Astrocyte of the hippocampus (primary cell): ENCODE results near the gene ZNF22.

Source experiments
- DNase-seq: peaks from one replicate; pipeline ENCODE4 v3.0.0; 2011; ENCODE audit warnings: low read depth, low spot score

ZNF22 gene

DNA sequence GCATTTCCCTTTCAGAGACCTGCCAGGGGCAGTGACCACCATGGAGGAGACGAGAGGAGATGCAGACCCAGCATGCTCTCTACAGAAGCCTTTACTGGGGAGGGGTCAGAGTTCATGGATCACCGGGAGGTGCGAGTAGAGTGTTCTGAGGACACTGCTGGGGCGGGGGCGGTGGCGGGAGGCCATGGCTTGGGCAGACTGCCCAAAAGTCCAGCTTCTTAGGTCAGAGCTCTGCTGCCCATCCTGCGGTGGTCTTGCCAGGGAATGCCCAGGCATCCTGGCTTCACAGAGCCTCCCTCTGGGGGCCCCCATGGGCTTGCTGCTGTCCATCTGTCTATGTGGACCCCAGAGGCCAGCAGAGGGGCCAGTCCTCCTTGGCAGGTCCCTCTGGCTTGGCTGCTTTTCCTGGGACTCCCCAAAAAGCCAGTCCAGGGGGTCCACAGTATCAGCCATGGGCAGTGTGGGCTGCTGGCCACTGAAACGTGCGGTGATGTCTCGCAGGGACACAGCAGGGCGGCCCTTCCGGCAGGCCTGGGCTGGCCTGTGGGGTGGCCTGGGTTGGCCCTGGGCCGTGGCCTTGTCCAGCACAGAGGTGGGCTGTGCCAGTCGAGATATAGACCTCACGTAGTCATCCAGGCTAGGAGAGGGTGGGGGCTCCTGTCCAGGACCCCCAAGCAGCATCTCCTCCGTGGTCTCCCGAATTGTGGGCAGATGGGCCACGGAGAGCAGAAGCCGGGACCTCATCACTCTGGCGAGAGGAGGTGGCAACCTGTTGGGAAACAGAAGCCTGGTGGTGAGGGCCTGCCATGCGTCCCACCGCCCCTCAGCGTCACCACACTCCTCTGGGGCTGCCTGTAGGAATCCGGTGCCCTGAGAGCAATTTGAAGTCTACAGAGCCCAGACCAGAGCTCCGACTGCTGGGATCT, 23.2 kb upstream of the ZNF22 start:
- no peak for DNase-seq

DNA sequence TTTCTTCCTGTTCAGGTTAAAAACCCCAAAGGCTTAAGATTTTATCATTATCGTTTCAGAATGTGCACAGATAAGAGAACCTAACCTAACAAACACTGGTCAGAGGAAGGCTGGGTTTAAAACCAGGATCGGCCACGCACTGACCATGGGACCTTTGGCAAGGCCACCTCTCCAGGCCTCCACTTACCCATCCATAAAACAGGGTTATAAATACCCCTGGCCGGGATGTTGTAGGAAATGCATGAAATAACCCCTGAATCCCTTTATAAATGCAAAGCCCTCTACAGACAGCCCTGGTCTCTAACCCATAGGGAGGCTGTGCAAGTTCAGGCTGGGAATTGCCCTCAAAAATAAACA, 22.5 kb upstream of the ZNF22 start:
- no peak for DNase-seq

DNA sequence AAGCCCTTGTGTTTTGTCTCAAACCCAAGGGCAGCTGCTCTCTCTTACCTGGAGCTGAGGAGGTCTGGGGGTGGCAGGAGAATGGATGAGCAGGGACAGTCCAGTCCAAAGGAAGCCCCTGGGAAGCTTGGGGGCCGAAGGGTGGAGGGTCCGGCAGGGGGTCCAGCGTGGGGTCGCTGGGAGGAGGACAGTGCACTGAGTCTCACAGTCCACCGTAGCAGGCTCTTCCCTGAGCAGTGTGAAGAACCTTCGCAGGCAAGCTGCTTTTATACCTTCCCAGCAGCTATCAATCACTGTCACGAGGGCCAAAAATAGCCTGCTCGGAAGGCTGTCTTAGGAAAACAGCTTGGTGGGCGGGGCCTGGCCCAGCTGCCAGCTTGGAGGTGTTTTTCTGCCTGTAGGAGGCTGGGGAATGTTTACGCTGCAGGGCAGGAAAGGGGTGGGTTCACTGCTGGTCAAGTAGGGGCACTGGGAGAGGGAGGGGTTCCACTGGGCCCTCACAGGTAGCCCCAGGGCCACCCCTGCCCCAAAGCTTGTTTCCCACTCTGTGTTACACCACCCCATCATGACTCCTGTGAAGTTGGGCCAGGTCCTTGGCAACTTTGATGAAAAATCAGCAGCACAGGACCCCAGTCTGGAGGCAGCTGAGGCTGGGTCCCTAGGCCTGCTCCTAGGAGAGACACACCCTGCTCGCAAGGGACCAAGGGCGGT, 22.0 kb upstream of the ZNF22 start, which contains the start of gene DEPP1:
Gene DEPP1 (minus strand): TSS at position 240 of the 711 bp plus-strand sequence. CDS start 779 bp downstream, outside the sequence.
- DNase-seq = peak; percentile 96

DNA sequence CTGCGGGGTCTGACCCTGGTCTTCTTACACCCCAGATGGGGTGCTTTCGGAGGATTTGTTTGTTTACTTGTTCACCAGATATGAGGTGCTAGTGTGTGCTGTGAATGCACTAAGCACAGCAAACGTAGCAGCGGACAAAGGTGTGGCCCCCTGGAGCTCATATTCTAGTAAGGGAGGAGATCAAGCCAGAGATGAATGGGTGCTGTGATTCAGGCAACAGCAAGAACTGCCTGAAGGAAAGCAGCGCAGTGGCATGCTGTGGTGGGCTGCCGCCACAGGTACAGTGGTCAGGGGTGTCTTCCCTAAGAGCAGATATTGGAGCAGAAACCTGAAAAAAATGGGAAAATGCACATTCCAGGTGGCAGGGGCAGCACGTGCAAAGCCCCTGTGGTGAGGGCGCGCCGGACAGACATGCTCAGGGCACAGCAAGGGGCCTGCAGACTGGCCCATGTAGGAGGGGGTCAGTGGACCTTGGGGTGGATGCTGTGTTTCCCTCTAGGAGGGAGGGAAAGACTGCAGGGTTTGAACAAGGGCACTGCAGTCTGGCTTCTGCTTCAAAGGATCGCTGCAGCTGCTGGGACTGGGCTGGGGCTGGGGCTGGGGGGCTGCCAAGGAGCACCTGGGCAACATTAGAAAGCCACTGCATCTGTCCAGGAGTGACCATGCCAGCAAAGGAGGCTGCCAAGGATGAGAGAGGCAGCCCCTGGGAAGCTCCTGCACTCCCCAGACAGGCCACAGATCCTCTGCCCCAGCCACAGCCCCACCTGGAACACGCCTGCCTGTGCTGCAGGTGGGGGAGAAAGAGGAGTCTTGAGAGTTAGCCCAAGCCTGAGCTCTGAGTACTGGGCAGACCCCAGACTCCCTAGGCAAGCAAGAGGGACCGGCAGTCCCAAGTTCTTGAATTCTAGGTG, 21.2 kb upstream of the ZNF22 start:
- no peak for DNase-seq

DNA sequence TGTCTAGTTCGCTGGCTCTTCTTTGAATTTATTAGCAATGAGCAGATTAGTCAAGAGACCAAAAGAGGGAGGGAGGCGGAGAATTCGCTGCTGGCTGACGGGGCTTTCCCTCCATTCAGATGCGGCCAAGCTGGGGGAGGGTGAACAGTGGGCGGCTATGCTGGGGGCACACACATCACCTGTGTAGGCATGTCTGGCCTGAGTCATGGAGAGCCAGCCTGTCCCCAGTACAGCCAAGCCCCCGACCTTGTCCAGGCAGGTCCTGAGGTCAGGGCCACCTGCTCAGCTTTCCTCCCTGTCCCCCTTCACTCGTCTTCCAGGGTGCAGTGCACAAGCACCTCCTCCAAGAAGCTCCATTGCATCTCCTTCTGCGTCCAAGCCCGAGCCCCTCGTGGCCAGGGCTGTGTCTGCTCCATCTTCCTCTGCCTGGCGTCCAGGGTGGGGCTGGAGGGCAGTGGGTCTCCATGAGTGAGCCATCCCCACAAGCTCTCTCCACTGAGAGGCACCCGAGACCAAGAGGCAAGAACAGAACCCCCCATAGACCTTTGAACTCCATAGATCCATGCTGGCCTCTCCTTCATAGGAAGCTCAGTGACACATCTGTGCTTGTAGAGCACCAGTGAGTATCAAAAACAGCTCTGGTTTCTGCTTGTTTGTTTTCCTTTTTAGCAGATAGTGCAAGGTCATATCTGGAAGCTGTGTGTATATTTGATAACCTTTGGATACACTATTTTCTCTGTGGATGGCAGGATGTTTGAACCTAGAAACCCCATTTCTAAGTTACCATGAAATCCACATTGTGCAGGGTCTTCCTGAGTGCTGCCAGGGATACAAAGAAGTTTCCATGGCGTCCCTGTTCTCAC, 20.2 kb upstream of the ZNF22 start:
- peak; percentile 32 for DNase-seq

DNA sequence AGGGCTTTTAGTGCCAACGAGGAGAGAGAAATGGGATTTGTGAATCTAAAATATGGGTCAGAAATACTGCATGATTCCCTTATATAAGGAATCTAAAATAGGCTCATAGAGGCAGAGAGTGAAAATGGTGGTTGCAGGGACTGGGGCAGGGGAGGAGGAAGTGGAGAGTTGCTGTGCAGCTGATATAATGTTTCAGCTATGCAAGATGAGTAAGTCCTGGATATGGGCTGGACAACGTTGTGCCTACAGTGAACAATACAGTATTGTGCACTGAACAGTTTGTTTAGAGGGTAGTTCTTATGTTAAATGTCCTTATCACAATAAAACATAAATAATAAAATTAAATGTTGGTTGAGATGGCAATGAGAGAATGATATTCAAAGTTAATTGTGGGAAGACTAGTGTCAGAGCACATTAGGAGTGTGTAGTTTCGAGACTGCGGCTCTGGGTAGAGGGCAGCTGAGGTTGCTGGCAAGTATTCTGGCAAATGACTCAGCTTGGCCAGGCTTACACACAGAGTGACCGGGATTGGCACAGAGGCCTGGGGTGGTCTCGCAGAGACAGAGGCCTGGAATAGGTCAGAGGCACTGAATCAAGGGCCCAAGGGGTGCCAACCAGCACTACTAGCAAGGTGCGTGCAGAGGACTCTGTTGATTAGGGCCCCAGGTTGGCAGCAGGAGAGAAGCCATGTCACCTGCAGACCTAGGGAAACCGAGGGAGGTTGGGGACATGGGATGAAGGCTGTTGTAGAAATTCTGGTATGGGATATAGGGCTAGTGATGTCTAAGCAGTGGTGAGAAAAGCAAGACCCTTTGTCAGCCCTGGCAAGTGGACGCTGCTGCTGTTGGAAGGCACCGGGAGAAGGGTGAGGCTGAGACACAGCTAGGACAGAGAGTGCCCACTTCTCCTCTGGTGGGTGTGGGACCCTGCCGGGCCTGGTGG, 19.3 kb upstream of the ZNF22 start:
- peak; percentile 89 for DNase-seq

DNA sequence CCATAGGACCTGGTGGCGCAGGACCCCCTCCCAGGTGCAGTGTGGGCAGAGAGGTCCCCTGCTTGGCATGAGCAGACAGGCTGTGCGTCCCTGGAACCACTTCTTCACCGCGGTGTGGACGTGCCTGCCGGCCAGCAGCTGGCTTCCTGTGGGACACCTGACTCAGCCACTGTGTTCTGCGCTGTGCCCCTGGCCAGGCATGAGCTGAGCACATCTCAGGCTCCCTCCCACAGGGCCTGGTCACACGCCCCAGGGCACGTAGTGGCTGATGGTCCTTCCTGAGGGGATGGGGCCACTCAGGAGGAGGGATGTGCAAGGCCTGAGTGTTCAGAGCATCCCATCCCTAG, 18.6 kb upstream of the ZNF22 start:
- peak; percentile 58 for DNase-seq

DNA sequence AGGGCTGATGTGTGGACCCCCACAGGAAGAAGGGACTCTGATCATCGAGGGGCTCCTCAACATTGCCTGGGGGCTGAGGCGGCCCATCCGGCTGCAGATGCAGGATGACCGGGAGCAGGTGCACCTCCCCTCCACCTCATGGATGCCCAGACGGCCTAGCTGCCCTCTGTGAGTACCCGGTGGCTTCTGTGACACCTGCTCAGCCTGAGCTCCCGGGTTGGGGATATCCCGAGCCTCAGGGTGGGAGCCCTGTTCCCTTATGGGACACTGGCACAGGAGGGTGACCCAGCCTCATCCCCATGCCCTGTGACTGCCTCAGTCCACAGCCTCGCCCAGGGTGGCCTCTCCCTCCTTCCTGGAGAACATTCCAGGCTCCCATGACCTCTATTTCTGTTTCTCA, 18.2 kb upstream of the ZNF22 start:
- no peak for DNase-seq

DNA sequence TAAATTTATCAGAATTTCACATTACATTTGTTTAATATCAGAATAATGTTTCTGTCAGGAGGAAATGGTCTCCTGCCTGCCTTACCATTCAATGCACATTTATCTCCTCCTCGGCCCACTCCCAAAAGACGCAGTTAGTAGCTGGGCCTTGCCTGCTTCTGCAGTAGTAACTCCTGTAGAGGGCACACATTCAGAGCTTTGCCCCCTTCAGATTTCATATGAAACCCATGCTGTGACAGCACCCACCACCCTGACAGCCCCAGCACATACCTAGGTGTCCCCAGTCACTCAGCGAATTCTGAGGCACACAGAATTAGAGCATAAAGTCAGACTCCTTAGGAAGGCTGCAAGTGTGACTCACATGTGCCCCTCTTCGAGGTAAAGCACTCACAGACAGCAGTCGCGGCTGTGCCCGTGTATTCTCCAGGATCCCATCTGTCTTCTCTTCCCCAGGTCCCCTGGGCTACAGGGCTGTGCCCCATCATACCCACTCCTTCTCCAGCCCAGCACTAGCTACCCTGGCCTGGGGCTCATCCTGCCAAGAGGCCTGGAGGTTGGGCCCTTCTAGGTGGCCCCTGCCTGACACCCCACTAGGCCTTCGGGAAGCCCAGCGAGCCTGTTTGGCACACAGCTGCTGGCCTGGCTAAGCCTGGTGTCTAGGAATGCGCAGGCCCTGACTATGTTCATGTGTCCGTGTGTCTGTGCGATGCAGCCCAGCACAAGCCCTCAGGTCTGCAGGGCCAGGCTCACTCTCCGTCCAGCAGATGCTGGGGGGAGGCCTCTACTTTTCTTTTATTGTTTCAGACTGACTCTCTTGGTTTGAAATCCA, 17.4 kb upstream of the ZNF22 start:
- DNase-seq = no peak

DNA sequence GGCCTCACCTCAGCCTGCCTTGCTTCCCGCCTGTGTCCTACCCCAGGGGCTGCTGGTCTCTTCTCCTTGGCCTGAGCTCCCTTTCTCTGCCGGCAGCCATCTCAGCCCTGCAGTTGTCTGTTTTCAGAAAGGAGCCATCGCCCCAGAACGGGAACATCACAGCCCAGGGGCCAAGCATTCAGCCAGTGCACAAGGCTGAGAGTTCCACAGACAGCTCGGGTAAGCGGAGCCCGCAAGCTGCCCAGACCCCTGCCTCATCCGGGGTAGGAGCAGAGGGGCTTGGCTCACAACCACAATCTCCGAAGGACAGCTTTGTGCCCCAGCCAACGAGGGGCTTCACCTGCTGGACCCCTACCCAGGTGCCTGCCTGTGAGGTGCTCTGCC, 16.8 kb upstream of the ZNF22 start:
- no peak for DNase-seq

DNA sequence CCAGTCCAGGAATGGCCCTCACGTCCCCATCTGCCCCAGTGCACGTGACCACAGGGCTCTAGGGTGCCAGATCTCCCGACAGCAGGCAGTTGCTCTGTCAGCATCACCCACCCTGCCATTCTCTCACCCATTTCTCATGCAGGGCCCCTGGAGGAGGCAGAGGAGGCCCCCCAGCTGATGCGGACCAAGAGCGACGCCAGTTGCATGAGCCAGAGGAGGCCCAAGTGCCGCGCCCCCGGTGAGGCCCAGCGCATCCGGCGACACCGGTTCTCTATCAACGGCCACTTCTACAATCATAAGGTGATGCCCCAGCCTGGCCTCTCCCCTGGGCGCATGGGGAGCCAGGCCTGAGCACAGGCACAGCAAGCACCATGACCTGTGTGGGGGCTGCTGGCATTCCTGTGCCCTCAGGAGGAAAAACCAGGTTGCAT, 16.0 kb upstream of the ZNF22 start:
- DNase-seq = no peak

DNA sequence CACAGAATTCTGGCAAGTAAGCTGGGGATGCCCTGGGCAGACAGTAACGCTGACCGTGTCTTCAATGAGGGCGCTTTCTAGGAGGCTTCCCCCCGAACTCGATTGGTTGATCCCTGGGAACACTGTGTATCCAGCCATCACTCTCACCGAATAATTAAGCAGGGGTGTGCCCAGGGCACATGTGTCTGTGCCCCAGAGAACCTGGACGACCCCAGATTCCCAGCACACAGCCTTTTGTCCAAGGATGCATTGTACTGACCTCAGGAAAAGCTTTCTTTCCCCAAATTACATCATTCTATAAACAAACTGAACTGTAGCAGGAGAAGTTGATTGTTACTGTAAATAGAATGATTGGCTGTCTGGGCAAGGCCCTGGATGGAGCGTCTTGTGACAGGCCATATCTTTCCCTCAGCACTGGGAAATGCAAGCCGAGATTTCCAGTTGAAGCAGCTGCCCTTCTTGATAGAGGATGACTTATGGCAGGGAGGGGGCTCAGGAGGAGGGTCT, 15.5 kb upstream of the ZNF22 start:
- peak; percentile 47 for DNase-seq

DNA sequence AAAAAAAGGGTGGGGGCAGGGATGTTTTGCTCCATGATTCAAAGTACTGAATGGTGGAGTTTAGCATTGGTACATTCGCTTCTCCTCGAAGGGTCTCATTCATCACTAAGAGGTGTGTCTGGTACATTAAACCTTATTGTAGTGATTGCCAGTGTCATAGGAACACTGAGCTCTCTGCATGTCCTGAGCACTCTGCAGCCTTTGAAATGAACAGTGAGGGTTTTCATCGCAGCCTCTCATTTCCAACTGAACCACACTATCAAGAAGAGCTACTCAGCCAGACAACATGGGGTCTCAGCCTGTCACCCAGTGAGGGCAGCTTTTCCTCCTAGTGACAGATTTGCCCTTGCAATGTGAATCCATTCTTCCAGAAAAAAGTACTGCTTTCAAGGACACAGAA, 14.5 kb upstream of the ZNF22 start:
- DNase-seq = no peak

DNA sequence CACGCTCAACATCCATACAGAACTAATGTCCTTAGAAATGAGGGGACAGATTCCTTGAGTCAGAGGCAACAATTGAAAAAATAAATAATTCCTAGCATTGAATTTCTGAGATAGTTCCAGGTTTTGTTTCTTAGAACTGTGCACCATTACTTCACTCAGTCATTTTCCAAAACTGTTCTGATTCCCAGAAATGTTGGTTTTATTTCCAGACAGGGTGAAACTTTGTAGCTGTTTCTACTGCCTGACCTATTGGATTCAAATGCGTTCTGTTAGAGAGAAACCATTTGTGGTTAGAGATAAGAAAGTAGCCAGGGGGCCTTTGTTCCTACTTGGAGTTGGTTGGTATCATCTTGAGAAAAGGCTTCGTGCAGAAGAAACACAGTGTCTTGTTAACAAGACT, 14.1 kb upstream of the ZNF22 start:
- peak; percentile 33 for DNase-seq

DNA sequence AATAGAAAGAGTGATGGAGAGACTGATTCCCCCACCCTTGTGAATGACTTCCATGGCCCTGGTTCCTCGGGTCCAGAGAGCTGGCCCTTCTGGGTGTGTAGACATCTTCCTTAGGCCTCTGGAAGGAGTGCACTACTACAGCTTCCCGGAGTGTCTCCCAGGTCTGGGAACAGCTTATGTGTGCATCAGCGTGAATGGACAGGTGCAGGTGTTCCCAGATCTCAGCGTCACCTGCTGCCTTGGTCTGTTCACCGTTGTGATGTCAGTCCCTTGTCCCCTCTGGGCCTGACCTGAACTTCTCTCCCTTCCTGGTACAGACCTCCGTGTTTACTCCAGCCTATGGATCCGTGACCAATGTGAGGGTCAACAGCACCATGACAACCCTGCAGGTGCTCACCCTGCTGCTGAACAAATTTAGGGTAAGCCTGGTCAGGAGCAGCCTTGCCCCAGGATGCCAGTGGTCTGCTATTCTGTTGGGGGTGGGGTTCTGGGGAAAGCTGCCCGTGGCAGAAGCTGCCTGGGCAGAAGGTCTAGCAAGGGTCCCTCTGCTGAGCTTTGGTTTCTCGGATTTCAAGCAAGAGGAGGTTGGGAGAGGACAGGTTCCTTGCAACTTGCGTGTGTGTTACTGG, 11.7 kb upstream of the ZNF22 start:
- DNase-seq = no peak

DNA sequence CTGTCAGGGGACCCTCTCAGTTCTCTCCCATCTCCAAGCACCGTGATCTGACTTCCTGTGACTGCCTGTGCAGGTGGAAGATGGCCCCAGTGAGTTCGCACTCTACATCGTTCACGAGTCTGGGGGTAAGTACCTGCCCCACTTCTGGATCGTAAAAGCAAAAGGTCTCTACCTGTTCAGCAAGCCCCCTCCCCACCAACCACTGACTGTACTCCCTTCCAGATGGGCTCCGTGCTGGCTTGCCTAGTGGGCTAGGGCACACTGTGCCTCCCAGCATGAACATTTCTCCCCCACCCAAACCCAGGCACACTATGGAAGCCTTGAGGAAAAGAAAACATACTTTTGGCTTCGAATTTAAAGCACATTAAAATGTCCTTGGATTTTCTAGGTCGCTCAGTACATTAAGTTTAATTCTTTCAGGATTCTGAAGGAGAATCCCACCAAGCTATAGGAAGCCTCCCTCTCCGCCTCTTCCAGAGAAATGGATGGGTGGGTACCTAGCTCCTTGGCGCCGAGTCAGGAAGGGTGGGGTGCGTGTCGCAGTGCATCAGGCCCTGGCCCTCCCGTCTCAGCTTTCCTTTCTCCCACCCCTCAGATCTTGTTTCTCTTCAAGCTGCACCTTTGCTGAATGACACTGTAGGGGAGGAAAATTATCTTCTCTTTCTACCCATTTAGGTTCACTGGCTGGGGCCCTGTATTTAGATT, 11.0 kb upstream of the ZNF22 start:
- no peak for DNase-seq

DNA sequence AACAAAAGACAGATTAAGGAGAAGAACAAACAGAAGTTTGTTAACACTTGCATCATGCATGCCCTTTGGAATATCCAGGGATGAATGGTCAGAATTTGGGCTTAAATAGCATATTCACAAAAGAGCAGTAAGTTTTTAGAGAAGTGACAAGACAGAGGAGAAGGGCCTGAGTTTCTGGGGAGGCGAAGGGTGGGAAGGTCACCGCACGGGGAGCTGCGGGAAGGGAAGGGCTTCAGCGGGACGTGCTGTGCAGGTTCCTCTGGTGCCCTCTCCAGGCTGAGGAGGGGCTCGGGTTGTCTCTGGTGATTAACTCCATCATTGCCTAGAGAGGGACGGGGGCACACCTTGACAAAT, 10.4 kb upstream of the ZNF22 start:
- peak; percentile 45 for DNase-seq

DNA sequence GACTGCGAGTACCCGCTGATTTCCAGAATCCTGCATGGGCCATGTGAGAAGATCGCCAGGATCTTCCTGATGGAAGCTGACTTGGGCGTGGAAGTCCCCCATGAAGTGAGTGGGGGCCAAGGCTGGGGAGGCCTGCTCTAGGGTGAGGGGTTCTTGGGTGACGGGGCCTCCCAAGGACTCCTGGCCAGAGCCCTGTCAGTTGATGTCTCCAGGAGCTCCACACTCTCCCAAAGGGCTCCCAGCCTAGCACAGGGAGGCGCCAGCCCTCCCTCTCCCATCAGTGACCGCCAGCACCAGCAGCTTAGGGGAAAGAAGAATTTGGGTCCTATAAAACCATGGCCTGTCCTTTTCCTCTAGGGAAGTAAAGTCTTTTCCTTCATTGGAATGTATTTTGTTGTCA, 9.8 kb upstream of the ZNF22 start:
- DNase-seq = no peak
